ENCODE results near the gene PLCH1. TPM values are rescaled to one million over a fixed set of nuclear protein-coding genes. Genes with fewer than 3 reads are reported as not detected.
A peak's percentile ranks its signal among the peaks of the same experiment; 100 is the strongest.

PLCH1 gene
- total and polyA plus RNA-seq, 2 of the 8 experiments (the other 6 are each of a cell fraction or from before 2014, with no cell fraction given) = 5.8 to 17.2 TPM

GRCh38 chr3:155744010-155744625 lies 753 bp downstream of the PLCH1 start (continued):
- TF ChIP-seq FOSL1 (IDR thresholded peaks at IDR 0.05; ENCODE audit: insufficient read depth, low read depth, low read length) (no peak), TCF12 (IDR thresholded peaks at IDR 0.05; ENCODE audit: low read depth, low read length) (no peak), KDM4A (IDR thresholded peaks at IDR 0.05; ENCODE audit: low read depth, low read length, severe bottlenecking) (peak; percentile 44), PHF8 (conservative IDR thresholded peaks at IDR 0.05; ENCODE audit: low read depth, low read length) (no peak; the same call in 1 of the 2 replicates), RXRA (IDR thresholded peaks at IDR 0.05; ENCODE audit: insufficient read depth, low read depth, low read length) (no peak), MAFK (IDR thresholded peaks at IDR 0.05; ENCODE audit: low read depth, low read length) (no peak), ATF2 (IDR thresholded peaks at IDR 0.05; ENCODE audit: low read length) (no peak), RAD21 (IDR thresholded peaks at IDR 0.05 in 1 of 2, conservative IDR thresholded peaks at IDR 0.05 in 1 of 2; ENCODE audit: low read depth in 2 of 2, low read length in 2 of 2) (no peak), NANOG (IDR thresholded peaks at IDR 0.05; ENCODE audit: insufficient read depth, low read depth, low read length, poor library complexity, severe bottlenecking) (no peak), HDAC6 (IDR thresholded peaks at IDR 0.05; ENCODE audit: low read depth, low read length) (no peak), CEBPB (IDR thresholded peaks at IDR 0.05; ENCODE audit: low read depth, low read length) (no peak), SIRT6 (IDR thresholded peaks at IDR 0.05; ENCODE audit: low read length) (no peak), BRCA1 (IDR thresholded peaks at IDR 0.05; ENCODE audit: low read depth, low read length) (no peak), ZNF274 (IDR thresholded peaks at IDR 0.05; ENCODE audit: borderline replicate concordance, extremely low read depth, low read length) (no peak), USF2 (IDR thresholded peaks at IDR 0.05; ENCODE audit: low read length) (no peak), BACH1 (IDR thresholded peaks at IDR 0.05; ENCODE audit: low read length) (no peak), SIN3A (conservative IDR thresholded peaks at IDR 0.05 in 1 of 2, IDR thresholded peaks at IDR 0.05 in 1 of 2; ENCODE audit: low read depth in 1 of 2, low read length in 2 of 2) (peak; percentile 84 to 85; a peak in 2 of 4 replicates), SIX5 (IDR thresholded peaks at IDR 0.05; ENCODE audit: low read depth, low read length) (no peak), SP4 (IDR thresholded peaks at IDR 0.05; ENCODE audit: low read length) (no peak), POU5F1 (IDR thresholded peaks at IDR 0.05; ENCODE audit: low read depth, low read length) (no peak), CREB1 (IDR thresholded peaks at IDR 0.05) (no peak), ATF3 (IDR thresholded peaks at IDR 0.05; ENCODE audit: insufficient read depth, low read depth, low read length) (0 out of 2 replicates have a peak, but pooled peaks have one; percentile 1)

Data from H1 (cell line).